ENCODE data around the gene MOB4. TPM values are rescaled to one million over a fixed set of nuclear protein-coding genes. Genes with fewer than 3 reads are reported as not detected.
A peak's percentile ranks its signal among the peaks of the same experiment; 100 is the strongest.
"Not testable (repeated sequence)": the region's sequence is repeated elsewhere in the genome, so short reads cannot be mapped to it uniquely, and the experiment has no call there.

MOB4 gene
- total and polyA plus RNA-seq, 10 of the 15 experiments (the other 5 are each of a cell fraction or from before 2014, with no cell fraction given), result 13.5 to 44.2 (median 32.4) TPM

GRCh38 chr2:197551260-197551659 is 35.4 kb downstream of the MOB4 start:
- H2AFZ ChIP-seq (ENCODE audit: control insufficient read depth, low read depth, low read length); H3K4me3 ChIP-seq; H3K79me2 ChIP-seq (ENCODE audit: control insufficient read depth, insufficient read depth, low read length); H3K9ac ChIP-seq (ENCODE audit: control insufficient read depth, insufficient read depth, low read length); H3K27me3 ChIP-seq (replicated peaks in 1 of 2; ENCODE audit: control insufficient read depth in 2 of 2, insufficient read depth in 2 of 2, low read length in 1 of 2); H3K27ac ChIP-seq (ENCODE audit: control insufficient read depth, insufficient read depth); DNase-seq (ENCODE audit: low read depth, low spot score); RAD21 ChIA-PET (ENCODE audit: unreplicated experiment); BruUV-seq (replicated peaks); H3K4me2 ChIP-seq (ENCODE audit: control insufficient read depth, insufficient read depth); in situ Hi-C loops (cut with MboI); POLR2A ChIA-PET; H4K20me1 ChIP-seq (ENCODE audit: control insufficient read depth, insufficient read depth); H3K4me1 ChIP-seq (ENCODE audit: control insufficient read depth, insufficient read depth, low read length); intact Hi-C loops (cut with micrococcal nuclease; ENCODE audit: unreplicated experiment); SMC1A ChIA-PET (ENCODE audit: uncharacterized antibody, unreplicated experiment); H3K9me3 ChIP-seq (replicated peaks; ENCODE audit: control insufficient read depth, insufficient read depth, low read length); CTCF ChIA-PET; ATAC-seq: not testable (repeated sequence)
- FAIRE-seq, result peak; percentile 52
- 98% methylated on average over 2 of the region's 2 CpGs for WGBS (ENCODE audit: insufficient coverage, insufficient replicate concordance, low lambda C conversion rate, missing lambda C conversion rate)
- H3K36me3 ChIP-seq (ENCODE audit: control insufficient read depth in 2 of 2, insufficient read depth in 2 of 2, low read length in 1 of 2), result peaks cover 0 to 17% of the 10 kb centered on the region in 2 experiments; a peak in 2 of 4 replicates

- Histone ChIP-seq H3K27ac (ENCODE audit: control insufficient read depth, insufficient read depth) (no peak overlapping the region), H3K9ac (ENCODE audit: control insufficient read depth, insufficient read depth, low read length) (no peak overlapping the region), H3K4me3 (no peak overlapping the region), H3K27me3 (replicated peaks in 1 of 2; ENCODE audit: control insufficient read depth in 2 of 2, insufficient read depth in 2 of 2, low read length in 1 of 2) (no peaks in the 10 kb centered on the region), H3K36me3 (ENCODE audit: control insufficient read depth in 2 of 2, insufficient read depth in 2 of 2, low read length in 1 of 2) (peaks cover 0 to 7% of the 10 kb centered on the region in 2 experiments; a peak in 1 of 4 replicates), H3K4me1 (ENCODE audit: control insufficient read depth, insufficient read depth, low read length) (no peaks in the 10 kb centered on the region), H4K20me1 (ENCODE audit: control insufficient read depth, insufficient read depth) (no peaks in the 10 kb centered on the region), H3K9me3 (replicated peaks; ENCODE audit: control insufficient read depth, insufficient read depth, low read length) (no peaks in the 10 kb centered on the region), H3K4me2 (ENCODE audit: control insufficient read depth, insufficient read depth) (no peak overlapping the region), H3K79me2 (ENCODE audit: control insufficient read depth, insufficient read depth, low read length) (no peaks in the 10 kb centered on the region), H2AFZ (ENCODE audit: control insufficient read depth, low read depth, low read length) (no peak overlapping the region)
- no TSS peak for BruUV-seq (replicated peaks)
- in situ Hi-C loops (cut with MboI), result no loop called here
- DNase-seq (ENCODE audit: low read depth, low spot score), result no peak
- SMC1A ChIA-PET (ENCODE audit: uncharacterized antibody, unreplicated experiment), result no interaction called here
- CTCF ChIA-PET, result no interaction called here
- no peak for TF ChIP-seq BMI1 (IDR thresholded peaks at IDR 0.05; ENCODE audit: borderline replicate concordance)
- TF ChIP-seq TBL1XR1 (IDR thresholded peaks at IDR 0.05; ENCODE audit: low read depth, low read length), result no peak
- TF ChIP-seq ZBTB33 (IDR thresholded peaks at IDR 0.05), result no peak
- TF ChIP-seq SREBF2 (IDR thresholded peaks at IDR 0.05; ENCODE audit: low read length), result no peak
- no peak for TF ChIP-seq MAX (IDR thresholded peaks at IDR 0.05; ENCODE audit: low read depth, low read length)
- no peak for TF ChIP-seq RELB (IDR thresholded peaks at IDR 0.05; ENCODE audit: low read depth)
- POLR2A ChIA-PET, result no interaction called here
- FAIRE-seq, result no peak
- no peak for ATAC-seq
- intact Hi-C loops (cut with micrococcal nuclease; ENCODE audit: unreplicated experiment), result no loop called here
- RAD21 ChIA-PET (ENCODE audit: unreplicated experiment), result no interaction called here
Measured at GRCh38 chr2:197555467-197555866, 39.6 kb downstream of the MOB4 start.
